ENCODE data around the gene CRYBG3.
A peak's percentile ranks its signal among the peaks of the same experiment; 100 is the strongest.

CRYBG3 gene

DNA sequence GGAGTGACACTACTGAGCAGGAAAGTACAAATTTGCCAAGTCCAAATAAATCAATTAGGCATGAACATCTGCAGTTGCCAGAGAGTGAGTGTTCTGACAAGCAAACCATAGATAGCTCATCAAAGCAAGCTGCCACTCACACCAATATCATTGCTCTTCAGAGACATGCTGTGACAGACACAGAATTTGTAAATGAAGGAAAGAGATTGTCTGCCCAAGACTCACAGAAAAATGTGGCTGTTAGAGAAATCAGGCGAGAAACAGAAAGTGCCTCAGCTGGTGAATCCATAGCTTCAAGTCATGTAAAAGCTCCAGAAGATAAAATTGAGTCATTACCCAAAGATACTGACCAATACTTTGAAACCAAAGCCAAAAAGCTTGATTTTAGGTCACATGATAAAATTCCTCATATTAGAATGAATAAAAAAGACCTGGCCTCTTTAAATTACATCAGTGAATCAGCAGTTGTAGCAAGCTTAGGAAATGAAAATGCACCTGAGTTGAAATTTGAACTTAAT is 50.8 kb downstream of the CRYBG3 start (continued):
- no peak for TF ChIP-seq PBX3 (CRISPR knock-in tag; IDR thresholded peaks at IDR 0.05)
- no peak for TF ChIP-seq ZNF202 (tag by site-specific recombination; IDR thresholded peaks at IDR 0.05; ENCODE audit: borderline replicate concordance)

- TF ChIP-seq OVOL3 (tag by site-specific recombination; IDR thresholded peaks at IDR 0.05) (no peak), ZNF174 (tag by site-specific recombination; IDR thresholded peaks at IDR 0.05) (no peak), MZF1 (tag by site-specific recombination; IDR thresholded peaks at IDR 0.05; ENCODE audit: borderline replicate concordance) (no peak), ZFP3 (tag by site-specific recombination; IDR thresholded peaks at IDR 0.05; ENCODE audit: low read depth) (no peak), ATF2 (tag by site-specific recombination; IDR thresholded peaks at IDR 0.05; ENCODE audit: low read depth) (no peak), BCL11A (tag by site-specific recombination; IDR thresholded peaks at IDR 0.05; ENCODE audit: low read depth) (no peak), ZNF514 (tag by site-specific recombination; IDR thresholded peaks at IDR 0.05) (no peak), ZNF549 (tag by site-specific recombination; IDR thresholded peaks at IDR 0.05) (no peak)
- TF ChIP-seq, protein P1, sequence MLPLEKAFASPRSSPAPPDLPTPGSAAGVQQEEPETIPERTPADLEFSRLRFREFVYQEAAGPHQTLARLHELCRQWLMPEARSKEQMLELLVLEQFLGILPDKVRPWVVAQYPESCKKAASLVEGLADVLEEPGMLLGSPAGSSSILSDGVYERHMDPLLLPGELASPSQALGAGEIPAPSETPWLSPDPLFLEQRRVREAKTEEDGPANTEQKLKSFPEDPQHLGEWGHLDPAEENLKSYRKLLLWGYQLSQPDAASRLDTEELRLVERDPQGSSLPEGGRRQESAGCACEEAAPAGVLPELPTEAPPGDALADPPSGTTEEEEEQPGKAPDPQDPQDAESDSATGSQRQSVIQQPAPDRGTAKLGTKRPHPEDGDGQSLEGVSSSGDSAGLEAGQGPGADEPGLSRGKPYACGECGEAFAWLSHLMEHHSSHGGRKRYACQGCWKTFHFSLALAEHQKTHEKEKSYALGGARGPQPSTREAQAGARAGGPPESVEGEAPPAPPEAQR (tag by site-specific recombination; IDR thresholded peaks at IDR 0.05), result no peak
- CTCF ChIA-PET, result no interaction called here
- Histone ChIP-seq H3K36me3 (ENCODE audit: control insufficient read depth in 2 of 2, insufficient read depth in 1 of 2, low read length in 2 of 2) (peaks cover 0 to 6% of the 10 kb centered on the region in 2 experiments; a peak in 2 of 3 replicates), H3K9me3 (ENCODE audit: control insufficient read depth, insufficient read depth, low read depth, low read length) (no peaks in the 10 kb centered on the region), H3K27ac (ENCODE audit: extremely low read depth, low read depth, low read length) (no peak overlapping the region), H3K4me1 (ENCODE audit: control insufficient read depth, insufficient read depth, low read length) (no peaks in the 10 kb centered on the region), H3K4me3 (ENCODE audit: low read depth, low read length) (no peak overlapping the region)
- POLR2A ChIA-PET, result no interaction called here
Observed at GRCh38 chr3:97880267-97880666, 58.5 kb downstream of the CRYBG3 start.

GRCh38 chr3:97882975-97883598 is 61.3 kb downstream of the CRYBG3 start:
- Histone ChIP-seq H3K27ac (ENCODE audit: extremely low read depth, low read depth, low read length) (no peak overlapping the region), H3K36me3 (ENCODE audit: control insufficient read depth in 2 of 2, insufficient read depth in 1 of 2, low read length in 2 of 2) (peaks cover 0 to 17% of the 10 kb centered on the region in 2 experiments; a peak in 2 of 3 replicates), H3K4me3 (ENCODE audit: low read depth, low read length) (no peak overlapping the region), H3K9me3 (ENCODE audit: control insufficient read depth, insufficient read depth, low read depth, low read length) (no peaks in the 10 kb centered on the region), H3K4me1 (ENCODE audit: control insufficient read depth, insufficient read depth, low read length) (no peaks in the 10 kb centered on the region)
- CTCF ChIA-PET, result no interaction called here
- POLR2A ChIA-PET, result no interaction called here
- TF ChIP-seq PRDM1 (tag by site-specific recombination; IDR thresholded peaks at IDR 0.05) (no peak), FEZF1 (tag by site-specific recombination; IDR thresholded peaks at IDR 0.05) (peak; percentile 42; the same call in 1 of the 2 replicates)

GRCh38 chr3:97883736-97884135 is 61.9 kb downstream of the CRYBG3 start:
- Histone ChIP-seq H3K9me3 (ENCODE audit: control insufficient read depth, insufficient read depth, low read depth, low read length) (no peaks in the 10 kb centered on the region), H3K4me1 (ENCODE audit: control insufficient read depth, insufficient read depth, low read length) (no peaks in the 10 kb centered on the region), H3K27ac (ENCODE audit: extremely low read depth, low read depth, low read length) (no peak overlapping the region), H3K36me3 (ENCODE audit: control insufficient read depth in 2 of 2, insufficient read depth in 1 of 2, low read length in 2 of 2) (peaks cover 0 to 21% of the 10 kb centered on the region in 2 experiments; a peak in 2 of 3 replicates), H3K4me3 (ENCODE audit: low read depth, low read length) (no peak overlapping the region)
- ChIA-PET POLR2A (no interaction called here), CTCF (no interaction called here)
- no peak for TF ChIP-seq ZNF202 (tag by site-specific recombination; IDR thresholded peaks at IDR 0.05; ENCODE audit: borderline replicate concordance)
- no peak for TF ChIP-seq BCL11B (tag by site-specific recombination; IDR thresholded peaks at IDR 0.05; ENCODE audit: low read depth)
- TF ChIP-seq ZNF37A (tag by site-specific recombination; IDR thresholded peaks at IDR 0.05), result no peak
- TF ChIP-seq REPIN1 (tag by site-specific recombination; IDR thresholded peaks at IDR 0.05; ENCODE audit: low read depth), result no peak
- no peak for TF ChIP-seq ZNF626 (tag by site-specific recombination; IDR thresholded peaks at IDR 0.05)
- no peak for TF ChIP-seq ZNF549 (tag by site-specific recombination; IDR thresholded peaks at IDR 0.05)
- no peak for TF ChIP-seq ZNF488 (tag by site-specific recombination; IDR thresholded peaks at IDR 0.05)
- no peak for TF ChIP-seq ZNF561 (tag by site-specific recombination; IDR thresholded peaks at IDR 0.05; ENCODE audit: borderline replicate concordance)
